HG03565 (cell line): ENCODE data around the gene PTPN1.
"Not testable (repeated sequence)": the region's sequence is repeated elsewhere in the genome, so short reads cannot be mapped to it uniquely, and the experiment has no call there.

Experiments
- ATAC-seq: cut with Tn5 transposase; IDR thresholded peaks from one replicate; pipeline ENCODE4 v1.9.1; 2021; ENCODE audit warnings: mild to moderate bottlenecking, moderate library complexity; ENCODE audit not compliant: unreplicated experiment

The PTPN1 gene

GRCh38 chr20:50602432-50603088, 92.4 kb downstream of the PTPN1 start:
- ATAC-seq = no peak

GRCh38 chr20:50604451-50604850, 94.3 kb downstream of the PTPN1 start:
- no peak for ATAC-seq

- ATAC-seq = no peak
These were observed 95.0 kb downstream of the PTPN1 start for GRCh38 chr20:50605136-50605535.

- ATAC-seq = no peak
These were observed 97.3 kb downstream of the PTPN1 start for GRCh38 chr20:50607436-50607835.

GRCh38 chr20:50607850-50608749, 97.9 kb downstream of the PTPN1 start:
- ATAC-seq = no peak

GRCh38 chr20:50608750-50609104, 98.5 kb downstream of the PTPN1 start:
- ATAC-seq = no peak

GRCh38 chr20:50609438-50609989, 99.3 kb downstream of the PTPN1 start:
- no peak for ATAC-seq

- ATAC-seq = no peak
These were observed 100.1 kb downstream of the PTPN1 start for GRCh38 chr20:50610212-50610718.

GRCh38 chr20:50611128-50611810, 101.1 kb downstream of the PTPN1 start:
- ATAC-seq = no peak

- no peak for ATAC-seq
These were observed 103.4 kb downstream of the PTPN1 start for GRCh38 chr20:50613438-50614169.

- no peak for ATAC-seq
These were observed 105.2 kb downstream of the PTPN1 start for GRCh38 chr20:50615407-50615806.

- ATAC-seq = no peak
These were observed 106.8 kb downstream of the PTPN1 start for GRCh38 chr20:50617022-50617421.

- ATAC-seq = no peak
These were observed 108.4 kb downstream of the PTPN1 start for GRCh38 chr20:50618537-50618936.

- not testable (repeated sequence) for ATAC-seq
These were observed 110.3 kb downstream of the PTPN1 start for GRCh38 chr20:50620459-50620858.

GRCh38 chr20:50621068-50621665, 111.0 kb downstream of the PTPN1 start:
- ATAC-seq = no peak

- no peak for ATAC-seq
These were observed 114.3 kb downstream of the PTPN1 start for GRCh38 chr20:50624351-50625016.

- ATAC-seq = no peak
These were observed 115.9 kb downstream of the PTPN1 start for GRCh38 chr20:50625986-50626677.

- no peak for ATAC-seq
These were observed 117.6 kb downstream of the PTPN1 start for GRCh38 chr20:50627747-50628146.

GRCh38 chr20:50628332-50628731, 118.1 kb downstream of the PTPN1 start:
- ATAC-seq = no peak
